Inflammatory macrophage (primary cell): ENCODE results near the gene MMS22L.
A peak's percentile ranks its signal among the peaks of the same experiment; 100 is the strongest.

ENCODE experiments used
- DNase-seq, 2 donors: peaks; one replicate each; pipeline ENCODE4 v3.0.0-alpha.2; 2020 to 2022
- total RNA-seq, 18 experiments: gene quantifications; one replicate each; lab custom pipeline; 2026; ENCODE audit warnings: mixed read lengths in 6 of 18, inconsistent platforms in 2 of 18; lab: John Stamatoyannopoulos, UW

The MMS22L gene, protein sequence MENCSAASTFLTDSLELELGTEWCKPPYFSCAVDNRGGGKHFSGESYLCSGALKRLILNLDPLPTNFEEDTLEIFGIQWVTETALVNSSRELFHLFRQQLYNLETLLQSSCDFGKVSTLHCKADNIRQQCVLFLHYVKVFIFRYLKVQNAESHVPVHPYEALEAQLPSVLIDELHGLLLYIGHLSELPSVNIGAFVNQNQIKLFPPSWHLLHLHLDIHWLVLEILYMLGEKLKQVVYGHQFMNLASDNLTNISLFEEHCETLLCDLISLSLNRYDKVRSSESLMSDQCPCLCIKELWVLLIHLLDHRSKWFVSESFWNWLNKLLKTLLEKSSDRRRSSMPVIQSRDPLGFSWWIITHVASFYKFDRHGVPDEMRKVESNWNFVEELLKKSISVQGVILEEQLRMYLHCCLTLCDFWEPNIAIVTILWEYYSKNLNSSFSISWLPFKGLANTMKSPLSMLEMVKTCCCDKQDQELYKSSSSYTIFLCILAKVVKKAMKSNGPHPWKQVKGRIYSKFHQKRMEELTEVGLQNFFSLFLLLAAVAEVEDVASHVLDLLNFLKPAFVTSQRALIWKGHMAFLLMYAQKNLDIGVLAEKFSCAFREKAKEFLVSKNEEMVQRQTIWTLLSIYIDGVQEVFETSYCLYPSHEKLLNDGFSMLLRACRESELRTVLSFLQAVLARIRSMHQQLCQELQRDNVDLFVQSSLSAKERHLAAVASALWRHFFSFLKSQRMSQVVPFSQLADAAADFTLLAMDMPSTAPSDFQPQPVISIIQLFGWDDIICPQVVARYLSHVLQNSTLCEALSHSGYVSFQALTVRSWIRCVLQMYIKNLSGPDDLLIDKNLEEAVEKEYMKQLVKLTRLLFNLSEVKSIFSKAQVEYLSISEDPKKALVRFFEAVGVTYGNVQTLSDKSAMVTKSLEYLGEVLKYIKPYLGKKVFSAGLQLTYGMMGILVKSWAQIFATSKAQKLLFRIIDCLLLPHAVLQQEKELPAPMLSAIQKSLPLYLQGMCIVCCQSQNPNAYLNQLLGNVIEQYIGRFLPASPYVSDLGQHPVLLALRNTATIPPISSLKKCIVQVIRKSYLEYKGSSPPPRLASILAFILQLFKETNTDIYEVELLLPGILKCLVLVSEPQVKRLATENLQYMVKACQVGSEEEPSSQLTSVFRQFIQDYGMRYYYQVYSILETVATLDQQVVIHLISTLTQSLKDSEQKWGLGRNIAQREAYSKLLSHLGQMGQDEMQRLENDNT
- total RNA-seq, result 3.8 to 32.8 (median 19.6) reads per million in 18 experiments

DNA sequence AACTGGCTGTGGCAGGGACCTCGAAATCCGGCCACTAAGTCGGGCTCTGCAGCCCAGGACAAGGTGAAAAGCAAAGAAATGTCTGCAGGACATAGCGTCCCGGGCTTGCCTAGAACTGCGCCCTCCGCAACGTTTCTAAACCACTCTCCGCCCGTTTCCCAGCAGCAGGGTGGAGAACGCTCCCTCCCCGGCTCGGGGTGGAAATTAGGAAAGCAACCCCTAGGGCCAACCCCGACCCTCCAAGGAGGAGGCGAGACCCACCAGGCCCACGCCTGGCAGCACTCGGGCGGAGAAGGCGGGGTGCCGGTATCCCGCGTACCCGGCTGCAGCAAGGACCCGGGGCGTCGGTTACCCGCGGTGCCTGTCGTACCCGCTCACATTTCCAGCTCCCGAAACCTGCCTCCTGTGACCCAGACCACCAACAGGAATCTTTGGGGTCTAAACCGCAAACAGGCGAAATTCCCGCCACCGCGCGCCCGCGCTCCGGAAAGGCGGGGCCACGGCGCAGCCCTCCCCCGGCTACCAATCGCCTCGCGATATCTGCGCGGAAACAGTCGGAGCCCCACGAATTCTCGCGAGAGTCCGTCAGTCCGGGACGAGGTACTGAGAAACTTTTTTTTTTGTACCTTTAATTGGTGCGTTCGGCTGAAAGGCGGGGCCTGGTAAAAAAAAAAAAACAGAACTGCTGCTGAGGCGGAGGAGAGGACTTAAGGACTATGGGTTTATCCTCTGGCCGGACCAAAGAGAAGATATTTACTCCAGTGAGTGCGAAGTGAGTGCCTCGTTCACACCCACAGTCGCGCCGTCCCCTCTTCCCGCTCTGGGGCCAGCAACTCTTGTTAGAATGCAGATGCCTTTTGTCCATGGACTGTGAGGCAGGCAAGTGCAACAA is at the start of gene MMS22L:
Gene MMS22L (minus strand): TSS at position 491 of the 892 bp plus-strand sequence. CDS start 739 bp downstream, outside the sequence.
- DNase-seq, result peak; percentile 97 to 98

DNA sequence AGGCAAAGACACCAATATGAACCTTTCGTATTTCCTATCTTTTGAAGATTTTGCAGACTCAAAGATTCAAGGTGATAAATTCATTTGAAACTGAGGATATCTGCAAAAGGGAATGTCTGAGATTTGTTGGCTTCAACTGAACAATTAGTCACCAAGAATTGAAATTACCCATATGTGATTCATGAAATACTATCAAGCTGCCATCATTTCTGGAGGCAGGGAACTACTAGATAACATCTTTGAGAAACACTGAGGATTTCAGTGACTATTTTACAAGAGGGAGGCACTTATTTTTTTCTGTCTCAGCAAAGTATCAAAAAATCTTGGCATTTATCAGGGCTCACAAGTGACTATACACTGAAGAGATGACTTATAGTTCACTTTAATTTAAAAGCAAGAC is 39.8 kb upstream of the MMS22L start:
- no peak for DNase-seq

DNA sequence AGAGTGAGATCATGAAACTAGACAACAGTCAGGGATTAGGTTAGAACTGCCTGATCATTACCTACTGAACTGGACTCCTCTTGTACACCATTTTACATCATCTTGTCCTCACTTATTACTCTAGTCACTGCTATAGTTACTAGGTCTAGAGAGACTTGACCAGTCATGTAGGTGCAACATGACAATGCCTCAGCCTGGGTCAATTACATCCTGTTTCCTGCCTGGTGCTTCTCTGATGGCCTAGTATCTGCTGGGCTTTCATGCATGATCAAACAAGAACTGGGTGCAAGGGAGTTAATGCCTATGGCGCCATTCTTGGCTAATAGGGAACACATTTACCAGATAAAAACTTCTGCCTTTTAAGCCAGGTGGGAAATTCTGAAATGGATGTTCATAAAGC is 39.2 kb upstream of the MMS22L start:
- DNase-seq, result no peak

DNA sequence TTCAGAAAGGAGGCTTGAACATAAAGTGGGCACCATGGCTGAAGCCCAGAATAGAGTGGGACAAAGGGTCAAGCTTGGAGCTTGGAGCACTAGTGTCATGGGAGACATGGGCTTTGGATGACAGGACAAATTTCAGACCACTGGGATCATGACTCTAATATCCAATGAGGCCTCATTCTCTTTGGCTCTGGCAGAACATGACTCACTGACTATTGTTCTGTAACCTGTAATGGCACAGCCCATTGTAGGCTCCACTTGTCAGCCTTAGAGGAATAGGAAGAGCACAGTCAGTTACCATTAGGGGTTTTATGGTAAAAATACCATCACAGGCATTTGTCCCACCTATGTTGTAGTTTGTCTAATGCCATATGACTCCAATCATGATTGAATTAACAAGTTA is 34.0 kb upstream of the MMS22L start:
- no peak for DNase-seq

DNA sequence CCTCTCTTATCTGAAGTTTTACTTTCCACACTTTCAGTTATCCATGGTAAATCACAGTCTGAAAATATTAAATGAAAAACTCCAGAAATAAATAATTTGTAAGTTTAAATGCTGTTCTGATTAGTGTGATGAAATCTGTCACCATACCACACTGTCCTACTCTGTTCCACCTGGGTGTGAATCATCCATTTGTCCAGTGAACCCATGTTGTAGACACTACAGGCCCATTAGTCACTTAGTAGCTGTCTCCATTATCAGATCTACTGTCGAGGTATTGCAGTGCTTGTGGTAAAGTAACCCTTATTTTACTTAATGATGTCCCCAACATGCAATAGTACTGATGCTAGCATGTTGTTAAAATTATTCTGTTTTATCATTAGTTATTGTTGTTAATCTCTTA is 29.2 kb upstream of the MMS22L start:
- DNase-seq, result no peak

DNA sequence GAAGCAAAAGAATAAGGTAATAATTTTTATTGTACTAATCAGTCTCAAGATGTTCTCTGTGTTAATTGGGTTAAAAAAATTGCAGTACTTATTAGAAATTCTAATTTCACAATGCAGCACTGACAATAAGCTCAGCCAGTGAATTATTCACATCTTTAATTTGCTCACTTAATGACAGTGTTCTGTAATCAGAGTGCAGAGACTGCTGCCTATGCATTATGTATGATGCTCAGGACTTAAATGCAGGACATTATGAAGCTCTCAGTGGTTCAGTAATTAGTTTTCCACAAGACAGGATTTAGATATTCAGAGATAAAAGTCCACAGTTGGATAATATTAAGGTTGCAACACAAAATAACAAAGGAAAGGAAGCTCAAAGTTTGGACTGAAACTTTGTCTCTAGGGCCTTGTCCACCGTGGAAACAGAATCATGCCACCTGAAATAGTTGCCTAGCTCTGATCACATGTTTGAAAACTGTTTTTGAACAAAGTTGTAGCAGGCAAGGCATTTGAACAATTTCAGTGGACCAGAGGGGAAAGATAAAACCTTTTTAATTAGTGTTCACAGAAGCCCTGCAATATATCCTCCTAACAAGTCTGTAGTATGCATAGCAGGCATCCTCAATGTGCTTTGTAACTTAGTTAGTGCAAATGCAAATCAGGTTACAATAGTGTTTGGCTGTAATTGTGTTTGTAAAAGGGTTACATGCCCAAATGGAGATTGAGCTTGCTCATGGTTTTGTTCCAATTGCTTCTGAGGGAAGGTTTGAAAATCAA is 23.7 kb upstream of the MMS22L start:
- DNase-seq, result no peak

DNA sequence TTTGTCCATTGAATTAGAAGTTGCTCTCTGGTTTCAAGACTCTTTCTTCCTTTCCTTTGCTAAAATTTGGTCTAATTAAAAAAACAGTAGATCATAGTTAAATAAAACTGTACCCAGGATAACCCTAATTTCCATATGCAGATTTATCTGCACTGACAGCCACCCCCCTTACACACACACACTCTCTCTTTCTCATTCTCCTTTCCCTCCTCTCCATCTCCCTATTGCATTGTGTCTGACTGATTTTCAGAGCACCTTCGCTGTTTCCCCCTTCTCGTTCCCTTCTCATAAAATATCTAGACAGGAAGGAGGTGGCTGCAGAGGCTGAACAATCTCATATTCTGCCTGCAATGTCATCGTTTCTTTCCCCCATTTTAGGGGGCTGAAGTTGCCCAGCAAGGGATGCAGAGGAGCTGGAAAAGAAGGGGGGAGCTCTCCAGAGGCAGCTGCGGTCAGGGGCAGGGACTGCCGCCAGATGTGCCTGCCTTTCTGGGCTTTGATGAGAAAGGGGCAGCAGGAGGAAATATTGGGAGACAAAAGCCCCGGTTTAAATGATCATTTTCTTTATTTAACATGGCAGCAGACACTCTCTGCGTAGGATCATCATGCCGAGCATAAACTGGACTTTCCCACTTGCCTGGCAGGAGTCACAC is 22.5 kb upstream of the MMS22L start:
- no peak for DNase-seq

DNA sequence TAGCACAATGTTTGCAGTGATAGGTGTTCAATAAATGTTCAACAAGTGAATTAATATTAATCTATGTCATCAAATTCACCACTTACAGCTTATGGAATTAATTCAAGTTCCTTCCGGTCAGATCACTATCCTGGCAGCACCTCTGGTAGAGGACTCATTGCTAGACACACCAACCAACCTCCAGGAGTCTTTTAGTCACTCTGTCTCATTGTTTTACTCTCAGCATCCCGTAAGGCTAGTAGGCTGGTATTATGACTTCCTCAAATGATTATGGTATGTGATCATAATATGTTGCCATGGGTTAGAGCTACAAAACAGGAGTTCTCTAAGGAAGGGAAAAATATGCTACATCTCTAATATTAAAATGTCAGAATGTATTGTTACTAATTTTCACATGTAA is 21.7 kb upstream of the MMS22L start:
- no peak for DNase-seq

DNA sequence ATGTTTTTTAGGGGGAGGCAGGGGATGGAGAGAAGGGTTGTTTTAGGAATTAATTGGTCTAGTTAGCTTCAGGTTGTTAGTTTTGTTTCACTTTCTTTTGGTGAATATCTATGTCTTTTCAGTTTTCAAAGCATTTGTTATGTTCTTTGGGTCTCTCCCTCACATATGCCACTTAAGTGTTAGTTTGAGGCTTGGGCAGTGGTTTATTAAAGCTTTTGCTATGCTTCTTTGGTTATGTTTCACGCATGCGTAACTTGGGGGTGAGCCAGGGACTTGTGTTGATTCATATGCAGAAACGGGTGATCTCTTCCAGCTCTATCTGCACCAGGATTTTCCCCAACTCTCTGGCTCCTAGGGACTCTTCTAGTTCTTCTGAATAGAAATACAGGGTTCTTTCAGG is 11.4 kb upstream of the MMS22L start:
- no peak for DNase-seq

DNA sequence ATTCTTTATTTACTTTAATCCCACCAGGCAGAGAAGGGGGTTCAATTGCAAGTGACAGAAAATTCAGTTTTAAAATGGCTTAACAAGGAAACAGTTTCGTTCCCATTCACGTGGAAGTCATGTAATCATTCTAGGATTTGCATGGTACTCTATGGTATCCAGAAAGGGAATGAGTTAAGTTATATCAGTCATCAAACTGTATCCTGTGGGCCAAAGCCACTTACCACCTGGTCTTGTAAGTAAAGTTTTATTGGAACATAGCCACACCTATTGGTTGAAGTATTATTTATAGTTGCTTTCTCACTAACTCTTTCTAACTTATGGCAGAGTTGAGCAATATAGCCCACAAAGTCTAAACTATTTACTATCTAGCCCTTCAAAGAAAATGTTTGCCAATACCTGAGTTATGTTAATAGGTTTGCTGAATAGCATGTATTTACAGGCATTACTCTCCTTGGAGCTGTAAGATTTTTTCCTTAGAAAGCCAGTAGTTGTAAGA is 10.2 kb upstream of the MMS22L start:
- DNase-seq, result no peak

DNA sequence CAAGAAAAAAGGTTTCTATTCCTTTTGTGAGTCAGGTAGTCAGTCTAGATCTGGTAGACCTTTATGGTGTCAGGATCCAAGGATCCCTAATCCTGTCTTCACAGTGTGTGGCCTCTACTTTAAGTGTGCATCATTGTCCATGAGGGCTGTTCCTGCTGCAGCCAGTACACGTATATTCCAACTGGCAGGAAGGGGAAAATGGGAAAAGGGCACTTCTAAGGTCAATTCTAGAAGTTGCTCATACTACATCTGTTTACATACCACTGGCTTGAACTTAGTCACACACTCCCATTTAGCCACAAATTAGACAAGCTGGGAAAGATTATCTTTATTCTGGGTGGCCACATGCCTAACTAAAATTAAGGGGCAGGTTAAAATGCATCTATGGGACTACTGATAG is 9.7 kb upstream of the MMS22L start:
- no peak for DNase-seq

DNA sequence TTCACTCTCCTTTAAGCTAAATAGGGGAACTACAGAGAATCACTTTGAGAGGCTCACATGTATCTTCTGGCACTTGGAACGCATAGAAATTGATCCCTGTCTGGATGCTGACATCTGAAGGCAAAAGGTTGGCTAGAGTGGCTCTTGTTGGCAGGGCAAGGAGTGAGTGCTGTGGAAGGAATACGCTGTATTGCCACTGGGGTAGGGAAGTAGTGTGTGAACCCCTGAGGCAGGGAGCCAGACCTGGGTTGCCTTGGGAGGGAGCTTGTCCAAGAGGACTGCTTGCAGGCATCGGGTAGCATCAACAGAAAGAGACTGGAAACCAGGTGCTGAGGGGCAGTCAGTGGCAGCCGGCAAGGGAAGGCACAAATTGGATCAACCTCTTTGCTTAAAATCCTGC is 8.9 kb upstream of the MMS22L start:
- DNase-seq, result no peak

DNA sequence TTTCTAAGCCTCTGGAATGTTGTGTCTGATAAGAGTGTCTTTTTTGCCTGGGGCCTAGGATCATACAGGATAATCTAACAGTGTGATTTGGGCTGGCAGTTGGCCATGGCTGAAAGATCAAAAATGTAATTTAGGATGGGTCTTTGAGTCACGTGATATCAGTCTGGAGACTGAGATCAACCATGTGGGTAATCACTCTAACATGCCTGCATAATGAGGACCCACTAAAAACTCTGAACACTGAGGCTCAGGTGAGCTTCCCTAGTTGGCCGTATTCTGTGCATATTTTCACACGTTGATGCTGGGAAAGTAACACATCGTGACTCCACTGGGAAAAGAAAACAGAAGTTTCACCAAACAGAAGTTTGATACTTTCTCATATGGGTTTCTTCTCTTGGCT is 6.3 kb upstream of the MMS22L start:
- DNase-seq, result no peak

DNA sequence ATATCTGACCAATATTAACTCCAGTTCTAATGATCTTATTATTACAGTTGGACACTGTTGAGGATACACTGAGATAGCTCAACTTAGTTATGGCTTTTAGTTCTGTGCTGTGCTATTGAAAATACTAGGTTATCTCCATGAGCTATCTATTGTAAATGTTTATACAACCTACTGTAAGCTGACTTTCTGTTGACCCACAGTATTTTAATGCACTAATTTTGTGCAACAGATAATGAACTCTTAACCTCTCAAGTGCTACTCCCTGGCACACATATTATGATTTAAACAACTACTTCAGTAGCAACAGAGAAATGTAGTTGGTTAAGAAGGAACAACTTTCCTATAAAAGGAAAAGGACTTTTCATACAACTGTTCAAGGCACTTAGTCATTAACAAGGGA is 5.2 kb upstream of the MMS22L start:
- DNase-seq, result no peak

DNA sequence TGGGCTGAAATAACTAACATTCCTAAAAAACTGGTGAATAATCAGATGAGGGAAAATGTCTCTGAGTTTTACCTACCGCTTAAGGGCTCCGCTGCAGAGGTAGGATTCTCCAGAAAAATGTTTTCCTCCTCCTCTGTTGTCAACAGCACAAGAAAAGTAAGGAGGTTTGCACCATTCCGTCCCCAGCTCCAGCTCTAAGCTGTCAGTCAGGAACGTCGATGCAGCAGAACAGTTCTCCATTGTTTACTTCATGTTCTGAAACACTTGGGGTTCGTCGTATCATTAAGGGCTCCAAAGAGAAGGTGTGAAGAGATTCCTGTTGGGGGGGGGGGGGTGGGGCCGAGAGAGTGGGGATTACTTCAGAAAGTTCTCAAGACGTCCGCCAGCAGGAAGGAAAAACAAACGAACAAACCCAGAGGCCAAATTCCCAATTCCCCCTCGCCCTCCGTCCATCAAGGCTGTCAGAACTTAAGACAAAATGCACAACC is 734 bp downstream of the MMS22L start:
- DNase-seq, result peak; percentile 6 to 11

DNA sequence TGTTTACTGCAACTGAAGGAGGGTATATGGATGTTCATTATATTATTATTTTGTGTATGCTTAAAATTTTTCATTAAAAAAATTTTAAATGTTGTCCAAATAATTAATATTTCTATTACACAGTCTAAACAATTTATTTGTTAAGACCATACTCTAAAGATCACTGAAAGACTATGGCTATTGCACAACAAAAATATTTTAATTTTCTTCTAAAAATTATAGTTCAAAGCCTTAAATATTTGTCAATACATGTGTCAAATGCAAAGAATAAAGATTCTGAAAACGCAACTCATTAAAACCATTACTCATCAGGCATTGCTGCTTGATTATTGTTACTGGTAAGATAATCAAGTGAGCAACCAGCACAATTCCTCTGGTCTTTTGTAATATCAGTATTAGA is 2.2 kb downstream of the MMS22L start:
- DNase-seq, result no peak

DNA sequence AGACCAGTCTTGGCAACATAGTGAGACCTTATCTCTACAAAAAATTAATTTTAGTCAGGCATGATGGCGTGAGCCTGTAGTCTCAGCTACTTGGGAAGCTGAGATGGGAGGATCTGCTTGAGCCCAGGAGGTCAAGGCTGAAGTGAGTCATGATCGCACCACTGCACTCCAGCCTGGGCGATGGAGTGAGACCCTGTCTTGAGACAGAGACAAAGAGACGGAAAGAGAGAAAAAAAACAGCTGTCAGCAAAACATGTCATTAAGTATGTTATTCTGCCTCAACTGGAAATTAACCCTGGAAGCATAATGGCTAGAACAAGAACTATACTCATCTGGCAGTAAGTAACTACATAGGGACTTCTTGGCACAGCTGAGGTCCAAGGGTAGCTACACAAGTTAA is 7.2 kb downstream of the MMS22L start:
- no peak for DNase-seq

DNA sequence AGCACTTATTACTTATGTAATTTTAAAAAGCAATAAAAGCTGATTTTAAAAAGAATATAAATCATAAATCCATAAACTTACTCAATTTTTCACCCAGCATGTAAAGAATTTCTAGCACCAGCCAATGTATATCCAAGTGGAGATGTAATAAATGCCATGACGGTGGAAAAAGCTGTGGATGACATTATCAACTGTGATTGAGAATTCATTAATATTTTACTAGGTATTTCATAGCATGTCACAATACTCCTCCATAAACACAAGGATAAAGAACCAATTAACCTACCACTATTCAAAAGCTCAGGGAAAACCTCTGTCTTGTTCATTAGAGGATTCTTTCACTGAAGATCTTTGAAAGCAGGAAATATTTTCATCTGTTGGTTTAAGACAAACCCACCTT is 13.2 kb downstream of the MMS22L start:
- DNase-seq, result no peak

DNA sequence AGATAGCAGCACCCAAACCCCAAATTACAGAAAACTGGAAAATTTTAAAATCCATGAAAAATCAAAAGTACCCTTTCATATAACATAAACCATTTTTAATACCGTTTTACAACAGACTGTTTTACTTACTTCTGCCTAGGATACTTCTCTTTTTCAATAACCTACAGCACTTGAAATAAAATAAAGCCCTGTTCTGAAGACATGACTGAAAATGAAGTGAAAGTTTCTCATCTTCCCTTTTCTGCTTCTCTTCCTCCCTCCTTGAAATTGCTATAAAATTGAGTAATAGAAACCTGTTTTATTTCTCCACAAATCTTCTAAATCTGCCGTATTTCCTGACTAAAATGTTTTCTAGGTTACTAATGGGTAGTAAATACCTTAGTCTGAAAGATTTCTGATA is 20.3 kb downstream of the MMS22L start:
- peak in 1 of 2 donors; percentile 62 for DNase-seq

DNA sequence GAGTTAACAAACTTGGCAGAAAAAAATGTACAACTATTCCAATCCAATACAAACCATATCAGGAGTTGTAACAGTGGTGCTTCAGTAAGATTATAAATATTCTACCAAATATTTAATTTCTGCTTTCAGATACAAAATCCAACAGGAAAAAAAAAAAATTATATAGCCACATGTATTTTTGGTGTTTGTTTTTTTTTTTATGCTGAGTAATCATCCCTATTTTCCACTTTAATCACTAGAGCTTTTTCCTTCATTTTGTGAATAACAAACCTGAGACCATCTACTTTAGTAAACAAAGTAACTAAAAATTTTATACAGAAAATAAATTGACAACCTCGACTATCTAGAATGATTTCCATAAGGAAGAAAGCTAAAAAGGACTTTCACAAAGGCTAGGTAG is 36.2 kb downstream of the MMS22L start:
- no peak for DNase-seq
